B cell (primary cell): Measurements from ENCODE around the gene LRBA. TPM values are rescaled to one million over a fixed set of nuclear protein-coding genes. Genes with fewer than 3 reads are reported as not detected.

Experiments used
- ATAC-seq: fragments of 200-7000 bp; cut with Tn5 transposase; one replicate; pipeline ENCODE4 v1.10.0; 2021; ENCODE audit warnings: low read depth, mild to moderate bottlenecking, moderate number of reproducible peaks, moderate library complexity
- CTCF ChIA-PET: fragments of 350-600 bp; sonication (Branson Sonifier 250); formaldehyde crosslinking; loops from one replicate; lab custom pipeline; 2021; ENCODE audit warnings: antibody characterized with exemption, inconsistent platforms; lab: Charles Lee
- POLR2A ChIA-PET: fragments of 350-600 bp; sonication (Branson Sonifier 250); formaldehyde crosslinking; loops from one replicate; lab custom pipeline; 2021; ENCODE audit warnings: antibody characterized with exemption; lab: Charles Lee
- DNase-seq: peaks from one replicate; pipeline ENCODE4 v3.0.0; 2013
- H2AFZ ChIP-seq: 2 replicates; pipeline ENCODE4 v1.6.1; 2012; ENCODE audit warnings: mild to moderate bottlenecking, low read depth, low read length; ENCODE audit not compliant: insufficient read depth, poor library complexity, severe bottlenecking
- H3K27ac ChIP-seq, 2 donors: 1 replicate in 1 of 2; 2 replicates in 1 of 2; pipeline ENCODE4 v1.5.1; 2012 to 2013; ENCODE audit warnings: low read length in 2 of 2, mild to moderate bottlenecking in 2 of 2, moderate library complexity in 1 of 2
- H3K27me3 ChIP-seq, 4 experiments: fragments of 200-600 bp in 1 of 4; sonication (generic) in 1 of 4; replicated peaks in 1 of 4; 1 replicate in 2 of 4; 2 replicates in 2 of 4; pipeline versions ENCODE4 v1.6.1 to v1.7.0; 2013 to 2016; ENCODE audit warnings: low read length in 3 of 4, mild to moderate bottlenecking in 2 of 4, mixed read lengths in 1 of 4, moderate library complexity in 1 of 4; ENCODE audit not compliant: insufficient read depth in 4 of 4, control insufficient read depth in 3 of 4; ENCODE audit errors: control extremely low read depth in 1 of 4
- H3K36me3 ChIP-seq, 2 experiments: replicated peaks in 1 of 2; 1 replicate in 1 of 2; 2 replicates in 1 of 2; pipeline versions ENCODE4 v1.6.1 to v1.7.1; 2013; ENCODE audit warnings: low read length in 1 of 2; ENCODE audit not compliant: insufficient read depth in 2 of 2, control insufficient read depth in 1 of 2; ENCODE audit errors: control extremely low read depth in 1 of 2, extremely low read depth in 1 of 2
- H3K4me1 ChIP-seq, 2 donors: fragments of 200-600 bp in 1 of 2; sonication (generic) in 1 of 2; 1 replicate in 1 of 2; 2 replicates in 1 of 2; pipeline versions ENCODE4 v1.5.1 to v1.6.1; 2013 to 2017; ENCODE audit warnings: low read length in 2 of 2; ENCODE audit not compliant: control insufficient read depth in 2 of 2, insufficient read depth in 2 of 2
- H3K4me2 ChIP-seq: replicated peaks from 2 replicates; pipeline ENCODE3; 2012; ENCODE audit warnings: mild to moderate bottlenecking, low read depth, low read length; ENCODE audit not compliant: poor library complexity, severe bottlenecking
- H3K4me3 ChIP-seq, 5 experiments: fragments of 200-600 bp in 1 of 5; sonication (generic) in 1 of 5; 1 replicate in 3 of 5; 2 replicates in 2 of 5; pipeline versions ENCODE4 v1.5.1 to v1.7.0; 2011 to 2016; ENCODE audit warnings: low read length in 4 of 5, mild to moderate bottlenecking in 4 of 5, low read depth in 2 of 5, control low read depth in 1 of 5, moderate library complexity in 1 of 5; ENCODE audit not compliant: insufficient read depth in 1 of 5; ENCODE audit errors: control extremely low read depth in 1 of 5, extremely low read depth in 1 of 5
- H3K79me2 ChIP-seq: fragments of 200-600 bp; sonication (generic); one replicate; pipeline ENCODE4 v1.6.0; 2016; ENCODE audit warnings: low read length; ENCODE audit not compliant: control insufficient read depth, insufficient read depth
- H3K9ac ChIP-seq: fragments of 200-600 bp; sonication (generic); 2 replicates; pipeline ENCODE4 v1.6.1; 2017; ENCODE audit warnings: mild to moderate bottlenecking, low read length, moderate library complexity
- H3K9me3 ChIP-seq, 3 donors: one replicate each; pipeline versions ENCODE4 v1.6.1 to v1.7.1; 2013; ENCODE audit warnings: low read length in 2 of 3; ENCODE audit not compliant: control insufficient read depth in 2 of 3, insufficient read depth in 1 of 3; ENCODE audit errors: control extremely low read depth in 1 of 3
- H4K20me1 ChIP-seq: 2 replicates; pipeline ENCODE4 v1.6.0; 2012; ENCODE audit warnings: mild to moderate bottlenecking, low read length; ENCODE audit not compliant: insufficient read depth, control insufficient read depth, poor library complexity, severe bottlenecking
- H3K27ac Mint-ChIP-seq: one replicate; pipeline ENCODE4 v1.8.0; 2021; ENCODE audit warnings: mixed read lengths
- H3K27me3 Mint-ChIP-seq: one replicate; pipeline ENCODE4 v1.8.0; 2021; ENCODE audit warnings: mixed read lengths
- H3K4me1 Mint-ChIP-seq: one replicate; pipeline ENCODE4 v1.8.0; 2021; ENCODE audit warnings: mixed read lengths
- H3K4me3 Mint-ChIP-seq: one replicate; pipeline ENCODE4 v1.8.0; 2021; ENCODE audit warnings: mixed read lengths
- H3K9me3 Mint-ChIP-seq: one replicate; pipeline ENCODE4 v1.8.0; 2022; ENCODE audit warnings: mixed read lengths; ENCODE audit not compliant: insufficient read depth
- CTCF ChIP-seq: fragments of 200-600 bp; IDR thresholded peaks from one replicate; pipeline ENCODE4 v1.8.0; 2022; ENCODE audit warnings: antibody characterized with exemption, mild to moderate bottlenecking
- EZH2 ChIP-seq: IDR thresholded peaks from 2 replicates; pipeline ENCODE4 v1.6.1; 2012; ENCODE audit warnings: borderline replicate concordance, low read depth, mild to moderate bottlenecking, moderate library complexity, low read length; ENCODE audit not compliant: insufficient read depth, poor library complexity, severe bottlenecking
- WGBS: methylation state at CpG from one replicate; pipeline ENCODE4 v1.1.5; 2013; ENCODE audit warnings: missing lambda C conversion rate; ENCODE audit not compliant: insufficient coverage; 5-methylcytosine and 5-hydroxymethylcytosine counted together
- intact Hi-C: fragments of 100-400 bp; cut with micrococcal nuclease; formaldehyde crosslinking; loops from one replicate; pipeline ENCODE4 v1.10.0; 2022
- polyA plus RNA-seq: library from polyadenylated mRNA; depleted of rRNA; stranded (reverse); fragments of >200 nt; gene quantifications from 2 replicates; pipeline ENCODE4 v1.2.3, GENCODE V29; 2012
- total RNA-seq, 2 donors: library from RNA; stranded (reverse); fragments of 120-200 nt in 1 of 2; gene quantifications; 1 replicate in 1 of 2; 2 replicates in 1 of 2; pipeline versions ENCODE4 v1.2.3 to v1.2.4, GENCODE V29; 2013 to 2022

LRBA gene
- total and polyA plus RNA-seq, 2 donors (not counting 1 experiment from before 2014, with no cell fraction given) = 17.5 to 86.7 TPM

- Histone ChIP-seq H3K27ac (no peak overlapping the region), H3K9me3 (no peaks in the 10 kb centered on the region), H3K36me3 (no peaks in the 10 kb centered on the region), H3K79me2 (no peaks in the 10 kb centered on the region), H3K27me3 (no peaks in the 10 kb centered on the region), H3K9ac (no peak overlapping the region), H2AFZ (no peak overlapping the region), H3K4me3 (no peak overlapping the region), H3K4me1 (no peaks in the 10 kb centered on the region), H3K4me2 (no peak overlapping the region), H4K20me1 (no peaks in the 10 kb centered on the region)
- intact Hi-C loops = no loop called here
- no peak overlapping the region for H3K4me3 Mint-ChIP-seq
- TF ChIP-seq CTCF (no peak), EZH2 (no peak)
- no peak overlapping the region for H3K27ac Mint-ChIP-seq
- H3K4me1 Mint-ChIP-seq = peaks cover 3% of the 10 kb centered on the region
- ATAC-seq = no peak
- DNase-seq = no peak
- POLR2A ChIA-PET = no interaction called here
- no peaks in the 10 kb centered on the region for H3K27me3 Mint-ChIP-seq
- no CpG with 5 or more reads among the region's 5 CpGs for WGBS
- CTCF ChIA-PET = no interaction called here
- H3K9me3 Mint-ChIP-seq = no peaks in the 10 kb centered on the region
Measured at GRCh38 chr4:150679018-150679764, 335.9 kb downstream of the LRBA start.

DNA sequence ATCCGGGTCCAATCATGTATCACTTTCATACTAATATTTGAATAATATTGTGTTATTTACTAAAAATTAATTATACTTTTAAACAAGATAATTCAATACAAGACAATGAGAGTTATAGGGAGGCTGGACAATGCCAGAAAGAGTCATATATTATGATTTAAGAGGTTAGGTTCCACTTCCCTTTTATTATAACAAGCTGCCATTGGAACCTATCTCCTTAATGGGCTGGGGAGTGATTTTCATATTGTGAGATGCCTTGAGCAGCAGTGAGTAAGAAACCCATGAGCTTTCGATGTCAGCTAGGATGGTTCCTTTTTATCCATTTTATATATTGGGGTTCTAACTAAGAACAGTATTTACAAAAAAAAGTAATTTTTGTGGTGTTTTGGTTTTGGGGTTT is 341.3 kb downstream of the LRBA start:
- no CpG with 5 or more reads among the region's 2 CpGs for WGBS
- Histone ChIP-seq H4K20me1 (no peaks in the 10 kb centered on the region), H3K9ac (no peak overlapping the region), H3K27me3 (no peaks in the 10 kb centered on the region), H3K4me2 (no peak overlapping the region), H3K4me3 (no peak overlapping the region), H3K4me1 (no peaks in the 10 kb centered on the region), H3K79me2 (no peaks in the 10 kb centered on the region), H2AFZ (no peak overlapping the region), H3K9me3 (no peaks in the 10 kb centered on the region), H3K36me3 (no peaks in the 10 kb centered on the region), H3K27ac (no peak overlapping the region)
- Mint-ChIP-seq H3K4me3 (no peak overlapping the region), H3K4me1 (no peaks in the 10 kb centered on the region), H3K9me3 (no peaks in the 10 kb centered on the region), H3K27ac (no peak overlapping the region), H3K27me3 (no peaks in the 10 kb centered on the region)
- DNase-seq (no peak), ATAC-seq (no peak)
- intact Hi-C loops = no loop called here
- ChIA-PET POLR2A (no interaction called here), CTCF (no interaction called here)
- TF ChIP-seq CTCF (no peak), EZH2 (no peak)
